ENCODE data around the gene CYP4X1. TPM values are rescaled to one million over a fixed set of nuclear protein-coding genes. Genes with fewer than 3 reads are reported as not detected.
"Not testable (repeated sequence)": the region's sequence is repeated elsewhere in the genome, so short reads cannot be mapped to it uniquely, and the experiment has no call there.

The CYP4X1 gene
- polyA plus RNA-seq, 3 donors: not detected

DNA sequence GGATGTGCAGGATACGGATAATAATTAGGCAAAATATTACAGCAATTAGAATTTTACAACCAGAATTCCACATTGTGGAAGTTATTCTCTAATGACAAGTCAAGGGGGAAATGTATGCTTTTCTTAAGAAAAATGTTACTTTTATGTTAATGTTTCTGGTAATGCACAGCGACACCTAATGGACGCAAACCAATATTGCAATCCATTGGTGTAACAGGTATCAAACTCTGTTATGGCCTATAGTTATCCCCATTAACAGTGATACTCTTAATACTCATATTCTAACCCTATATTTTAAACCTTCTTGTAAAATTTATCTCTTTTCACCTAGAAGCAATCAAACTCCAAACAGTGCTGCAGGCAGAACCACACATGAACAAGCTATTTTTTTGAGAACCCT is 65.9 kb downstream of the CYP4X1 start:
- peak; percentile 70 for TF ChIP-seq CTCF (IDR thresholded peaks at IDR 0.05)
- no CpG with 5 or more reads among the region's 3 CpGs for WGBS (ENCODE audit: insufficient coverage)
- H4K20me1 ChIP-seq (ENCODE audit: insufficient read depth, low read length); H3K4me1 ChIP-seq (ENCODE audit: control insufficient read depth in 1 of 2, insufficient read depth in 2 of 2, low read length in 2 of 2); H3K36me3 ChIP-seq (replicated peaks in 1 of 2; ENCODE audit: control insufficient read depth in 1 of 2, insufficient read depth in 2 of 2, low read length in 2 of 2); H3K4me1 Mint-ChIP-seq; H3K27me3 ChIP-seq (ENCODE audit: control insufficient read depth in 2 of 2, insufficient read depth in 2 of 2, low read length in 2 of 2); H3K4me3 Mint-ChIP-seq; H3K27me3 Mint-ChIP-seq (ENCODE audit: low read depth in 3 of 3); H3K9me3 ChIP-seq (replicated peaks in 1 of 2; ENCODE audit: control insufficient read depth in 1 of 2, insufficient read depth in 1 of 2, low read length in 2 of 2); H3K4me3 ChIP-seq (replicated peaks in 1 of 3; ENCODE audit: low read depth in 2 of 3, low read length in 3 of 3); H3K4me2 ChIP-seq (replicated peaks; ENCODE audit: extremely low read depth, low read length, poor library complexity, severe bottlenecking); H2AFZ ChIP-seq (ENCODE audit: insufficient read depth, low read depth, low read length, poor library complexity, severe bottlenecking); H3K9me3 Mint-ChIP-seq; H3K9ac ChIP-seq (ENCODE audit: insufficient read depth, low read length, poor library complexity, severe bottlenecking); H3K27ac ChIP-seq (ENCODE audit: low read depth in 1 of 2, low read length in 2 of 2); H3K36me3 Mint-ChIP-seq; intact Hi-C loops (cut with micrococcal nuclease); H3K27ac Mint-ChIP-seq; H3K79me2 ChIP-seq (ENCODE audit: insufficient read depth, low read length): not testable (repeated sequence)
- peak in 1 of 3 donors; percentile 15 for DNase-seq

- H3K27me3 ChIP-seq (ENCODE audit: control insufficient read depth in 2 of 2, insufficient read depth in 2 of 2, low read length in 2 of 2); DNase-seq; H3K36me3 ChIP-seq (replicated peaks in 1 of 2; ENCODE audit: control insufficient read depth in 1 of 2, insufficient read depth in 2 of 2, low read length in 2 of 2); H3K4me1 Mint-ChIP-seq; H3K79me2 ChIP-seq (ENCODE audit: insufficient read depth, low read length); H3K4me3 Mint-ChIP-seq; H4K20me1 ChIP-seq (ENCODE audit: insufficient read depth, low read length); H3K4me1 ChIP-seq (ENCODE audit: control insufficient read depth in 1 of 2, insufficient read depth in 2 of 2, low read length in 2 of 2); intact Hi-C loops (cut with micrococcal nuclease); H3K9ac ChIP-seq (ENCODE audit: insufficient read depth, low read length, poor library complexity, severe bottlenecking); H3K27ac ChIP-seq (ENCODE audit: low read depth in 1 of 2, low read length in 2 of 2); H3K9me3 ChIP-seq (replicated peaks in 1 of 2; ENCODE audit: control insufficient read depth in 1 of 2, insufficient read depth in 1 of 2, low read length in 2 of 2); H3K36me3 Mint-ChIP-seq; H3K9me3 Mint-ChIP-seq; H3K4me2 ChIP-seq (replicated peaks; ENCODE audit: extremely low read depth, low read length, poor library complexity, severe bottlenecking); H3K27ac Mint-ChIP-seq; H2AFZ ChIP-seq (ENCODE audit: insufficient read depth, low read depth, low read length, poor library complexity, severe bottlenecking); H3K27me3 Mint-ChIP-seq (ENCODE audit: low read depth in 3 of 3); H3K4me3 ChIP-seq (replicated peaks in 1 of 3; ENCODE audit: low read depth in 2 of 3, low read length in 3 of 3): not testable (repeated sequence)
- no CpG with 5 or more reads among the region's 3 CpGs for WGBS (ENCODE audit: insufficient coverage)
- TF ChIP-seq CTCF (IDR thresholded peaks at IDR 0.05): peak; percentile 27
Measured at GRCh38 chr1:47091476-47091875, 68.0 kb downstream of the CYP4X1 start.

Small RNAs within 50 kb of the gene (small RNA-seq; reads per million reads assigned to genes)
- not detected for gene CYP4A27P (ENCODE audit: insufficient read length, low read depth)
- not detected for gene CYP4A43P (ENCODE audit: insufficient read length, low read depth)
- gene CYP4A44P (ENCODE audit: insufficient read length, low read depth): not detected

Other genes starting within 250 kb of the CYP4X1 start
- gene CYP4B1, start 224.6 kb upstream of the CYP4X1 start, polyA plus RNA-seq: not detected
- not detected for gene CYP4A11, start 82.2 kb upstream of the CYP4X1 start, polyA plus RNA-seq
- not detected for gene CYP4Z1, start 43.6 kb downstream of the CYP4X1 start, polyA plus RNA-seq
- gene CYP4A22, start 113.8 kb downstream of the CYP4X1 start, polyA plus RNA-seq: not detected
- gene PDZK1IP1, start 166.4 kb downstream of the CYP4X1 start, polyA plus RNA-seq: 1 to 10 TPM in 1 of 3 donors, not detected in 2; 1.4 TPM
- under 1 TPM in 1 of 3 donors, not detected in 2; 0.50 TPM for gene TAL1, start 208.6 kb downstream of the CYP4X1 start, polyA plus RNA-seq

All from CD14-positive monocyte (primary cell).